HG03565 (cell line): ENCODE measurements around the gene BRD8.
"Not testable (repeated sequence)": the region's sequence is repeated elsewhere in the genome, so short reads cannot be mapped to it uniquely, and the experiment has no call there.

Experiments used
- ATAC-seq: cut with Tn5 transposase; IDR thresholded peaks from one replicate; pipeline ENCODE4 v1.9.1; 2021; ENCODE audit warnings: mild to moderate bottlenecking, moderate library complexity; ENCODE audit not compliant: unreplicated experiment

Gene BRD8

DNA sequence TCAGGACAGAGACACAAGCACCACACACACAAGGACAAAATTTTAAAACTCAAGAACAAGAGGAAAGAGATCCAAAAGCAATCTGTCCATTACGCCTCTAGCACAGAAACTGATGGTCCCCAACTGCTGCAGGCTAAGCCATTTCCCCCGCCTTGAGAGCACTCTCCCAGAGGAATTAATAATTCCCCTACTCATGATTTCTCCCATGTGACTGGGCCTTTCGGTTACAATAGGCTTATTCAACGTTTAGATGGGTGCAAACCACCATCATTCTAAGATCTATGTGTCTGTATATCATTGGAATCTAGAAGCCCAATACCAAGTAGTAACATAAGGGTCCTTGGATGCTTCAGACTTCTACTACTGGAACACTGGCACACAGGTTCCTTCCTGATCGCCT is 18.8 kb downstream of the BRD8 start:
- ATAC-seq: no peak

DNA sequence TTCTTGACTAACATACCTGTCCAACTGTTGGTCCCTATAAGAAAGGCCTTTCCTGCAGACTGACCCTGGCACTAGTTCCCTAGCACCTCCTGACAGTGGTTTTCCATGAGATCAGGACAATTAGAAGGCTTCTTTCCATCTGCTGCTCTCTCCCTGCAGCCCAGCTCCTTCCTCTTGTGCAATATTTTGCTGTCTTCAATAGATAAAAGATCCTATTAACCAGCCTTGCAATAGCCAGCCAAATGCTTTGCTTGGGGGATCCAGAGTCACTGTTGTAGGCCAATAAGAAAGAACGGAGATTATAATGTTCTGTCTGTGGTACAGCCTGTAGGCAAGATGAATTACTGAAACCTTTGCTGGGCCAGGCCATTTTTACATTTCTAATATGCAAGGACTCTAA is 20.8 kb downstream of the BRD8 start:
- no peak for ATAC-seq

DNA sequence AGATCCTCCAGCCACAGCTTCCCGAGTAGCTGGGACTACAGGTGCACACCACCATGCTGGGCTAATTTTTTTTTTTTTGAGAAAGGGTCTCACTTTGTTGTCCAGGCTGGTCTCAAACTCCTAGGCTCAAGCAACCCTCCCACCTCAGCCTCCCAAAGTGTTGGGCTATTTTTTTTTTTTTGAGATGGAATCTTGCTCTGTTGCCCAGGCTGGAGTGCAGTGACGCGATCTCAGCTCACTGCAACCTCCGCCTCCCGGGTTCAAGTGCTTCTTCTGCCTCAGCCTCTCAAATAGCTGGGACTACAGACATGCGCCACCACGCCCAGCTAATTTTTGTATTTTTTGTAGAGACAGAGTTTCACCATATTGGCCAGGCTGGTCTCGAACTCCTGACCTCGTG is 22.5 kb downstream of the BRD8 start:
- not testable (repeated sequence) for ATAC-seq

DNA sequence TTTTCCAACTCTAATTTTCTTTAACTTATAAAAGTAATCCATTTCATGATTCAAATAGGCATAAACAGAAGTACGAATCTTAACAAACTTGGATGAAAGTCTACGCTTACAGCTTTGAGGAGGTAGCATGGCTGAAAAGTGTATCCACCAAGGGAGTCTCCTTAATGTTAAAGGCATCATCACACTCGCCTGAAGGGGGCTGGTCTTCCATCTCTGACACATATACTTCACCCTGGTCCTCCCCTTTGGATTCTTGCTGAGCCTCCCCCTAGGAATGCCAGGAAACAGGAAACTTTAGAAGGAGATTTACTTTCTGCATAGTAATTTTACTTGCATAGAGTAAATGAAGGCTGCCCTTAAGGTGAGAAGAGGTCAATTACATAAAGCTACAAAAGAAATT is 28.9 kb downstream of the BRD8 start:
- no peak for ATAC-seq

DNA sequence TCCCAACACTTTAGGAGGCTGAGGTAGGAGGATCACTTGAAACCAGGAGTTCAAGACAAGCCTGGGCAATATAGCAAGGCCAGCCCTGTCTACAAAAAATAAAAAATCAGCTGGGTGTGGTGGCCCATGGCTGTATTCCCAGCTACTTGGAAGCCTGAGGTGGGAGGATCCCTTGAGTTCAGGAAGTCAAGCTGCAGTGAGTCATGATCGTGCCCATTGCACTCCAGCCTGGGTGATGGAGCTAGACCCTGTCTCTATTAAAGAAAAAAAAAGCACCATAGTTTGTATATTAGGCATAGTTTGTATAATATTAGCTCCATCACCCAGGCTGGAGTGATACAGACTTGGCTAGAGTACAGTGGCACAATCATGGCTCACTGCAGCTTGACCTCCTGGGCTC is 29.6 kb downstream of the BRD8 start:
- ATAC-seq: no peak

DNA sequence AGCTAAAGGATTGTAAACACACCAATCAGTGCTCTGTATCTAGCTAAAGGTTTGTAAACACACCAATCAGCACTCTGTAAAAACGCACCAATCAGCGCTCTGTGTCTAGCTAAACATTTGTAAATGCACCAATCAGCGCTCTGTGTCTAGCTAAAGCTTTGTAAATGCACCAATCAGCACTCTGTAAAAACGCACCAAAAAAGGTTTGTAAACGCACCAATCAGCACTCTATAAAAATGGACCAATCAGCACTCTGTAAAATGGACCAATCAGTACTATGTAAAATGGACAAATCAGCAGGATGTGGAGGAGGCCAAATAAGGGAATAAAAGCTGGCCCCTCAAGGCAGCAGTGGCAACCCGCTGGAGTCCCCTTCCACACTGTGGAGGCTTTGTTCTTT is 34.9 kb downstream of the BRD8 start:
- not testable (repeated sequence) for ATAC-seq

DNA sequence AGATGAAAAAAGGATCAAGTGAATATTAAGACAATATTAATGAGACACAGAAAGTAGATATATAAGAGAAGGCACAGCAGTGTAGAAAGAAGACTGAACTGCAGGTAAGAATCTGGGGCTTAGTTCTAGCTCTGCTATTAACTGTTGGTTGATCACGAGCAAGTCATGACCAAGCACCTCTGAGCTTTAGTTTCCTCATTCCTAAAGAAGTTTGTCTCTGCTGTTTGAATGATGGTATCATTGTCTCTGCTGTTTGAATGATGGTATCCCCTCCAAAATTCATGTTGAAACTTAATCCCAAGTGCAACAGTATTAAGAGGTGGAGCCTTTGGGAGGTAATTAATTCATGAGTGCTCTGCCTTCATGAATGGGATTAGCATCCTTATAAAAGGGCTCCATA is 36.7 kb downstream of the BRD8 start:
- no peak for ATAC-seq

DNA sequence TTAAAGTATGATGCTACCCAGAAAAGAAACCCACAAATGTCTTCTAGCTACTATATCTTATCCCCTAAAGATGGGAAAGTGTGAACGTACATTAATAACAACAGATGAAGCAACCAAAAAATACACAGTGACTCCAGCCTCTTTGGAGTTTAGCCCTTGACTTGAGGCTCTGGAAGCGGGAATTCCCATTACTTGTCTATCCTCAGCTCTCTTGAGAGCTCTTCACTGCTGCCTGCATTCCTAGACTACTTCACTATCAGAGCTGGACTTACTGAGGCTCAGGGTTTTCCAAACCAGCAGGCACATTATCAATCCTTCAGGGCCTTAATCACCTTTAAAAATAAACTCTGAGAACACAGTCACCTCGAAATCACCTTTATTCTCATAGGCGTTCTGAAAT is 38.2 kb downstream of the BRD8 start:
- ATAC-seq: no peak

DNA sequence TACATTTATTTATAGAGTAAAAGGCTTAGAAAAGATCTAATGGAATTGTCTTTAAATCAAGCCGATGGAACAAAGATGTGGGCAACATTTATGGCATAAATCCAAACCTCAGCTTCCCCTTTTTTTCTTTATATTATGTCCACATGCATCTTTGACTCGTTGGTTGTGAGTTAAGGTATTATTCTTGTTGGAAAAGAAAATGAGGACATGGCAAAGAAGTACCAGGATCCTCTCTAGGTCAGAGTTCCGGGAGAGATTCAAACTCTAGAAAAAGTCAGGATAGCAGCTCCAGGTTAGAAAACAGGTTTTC is 38.7 kb downstream of the BRD8 start:
- no peak for ATAC-seq

DNA sequence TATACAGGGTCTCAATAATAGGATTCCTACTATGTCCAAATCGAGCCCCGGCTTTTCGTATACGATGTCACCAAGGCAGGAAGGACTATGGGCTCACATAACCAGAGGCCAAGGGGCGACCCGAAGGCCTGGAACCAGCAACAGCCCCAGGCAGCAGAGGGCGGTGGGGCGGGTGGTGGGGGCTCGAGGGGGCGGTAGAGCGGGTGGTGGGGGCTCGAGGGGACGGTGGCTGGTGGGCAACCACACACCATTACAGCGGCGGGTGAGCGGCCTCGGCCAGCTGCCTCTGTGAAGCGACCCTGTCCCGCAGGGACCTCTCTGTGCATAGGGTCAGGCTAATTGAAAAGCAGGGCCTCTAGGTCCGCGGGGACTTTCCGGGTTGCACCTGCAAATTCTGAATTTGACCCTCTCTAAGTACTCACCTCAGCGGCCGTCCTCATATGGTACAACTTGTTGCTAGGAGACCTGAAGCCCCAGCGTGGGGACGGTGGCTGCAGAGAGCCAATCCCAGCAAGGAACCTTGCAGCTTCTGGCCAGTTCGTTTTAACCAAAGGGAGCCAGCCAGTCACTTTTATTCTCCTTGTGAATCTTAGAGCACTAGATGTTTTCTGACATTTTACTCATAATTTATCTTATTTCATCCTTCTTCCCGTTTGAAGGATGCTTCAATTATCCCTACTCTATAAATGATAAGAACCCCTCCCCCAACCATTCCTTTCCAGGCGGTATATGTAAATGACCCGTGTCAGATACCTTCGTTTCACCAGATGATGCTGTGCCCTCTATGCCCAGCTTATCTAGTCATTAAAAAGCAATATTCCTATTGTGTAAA is 39.3 kb downstream of the BRD8 start, which contains the start of gene NME5:
Gene NME5, minus strand, starts transcription at position 480 of the 832 bp plus-strand sequence. CDS start 648 bp downstream, outside the sequence.
- no peak for ATAC-seq

DNA sequence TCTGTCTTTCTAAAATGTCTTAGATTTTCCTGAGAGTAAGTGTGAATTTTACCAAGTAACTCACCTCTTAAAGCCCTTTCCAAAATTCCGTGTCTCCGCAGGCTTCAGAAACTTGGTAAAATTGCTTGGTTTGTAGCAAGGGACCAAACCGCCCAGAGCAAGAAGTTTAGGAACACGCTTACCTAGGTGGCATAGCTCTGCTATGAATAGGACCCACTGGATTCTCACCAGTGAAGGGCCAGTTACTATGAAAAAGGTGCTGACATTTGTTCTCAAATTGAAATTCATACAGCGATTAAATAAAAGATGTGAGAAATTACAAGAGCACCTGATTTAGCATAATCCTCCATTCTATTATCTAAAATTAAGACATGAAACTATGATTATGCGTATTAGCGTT is 45.9 kb downstream of the BRD8 start:
- ATAC-seq: no peak

DNA sequence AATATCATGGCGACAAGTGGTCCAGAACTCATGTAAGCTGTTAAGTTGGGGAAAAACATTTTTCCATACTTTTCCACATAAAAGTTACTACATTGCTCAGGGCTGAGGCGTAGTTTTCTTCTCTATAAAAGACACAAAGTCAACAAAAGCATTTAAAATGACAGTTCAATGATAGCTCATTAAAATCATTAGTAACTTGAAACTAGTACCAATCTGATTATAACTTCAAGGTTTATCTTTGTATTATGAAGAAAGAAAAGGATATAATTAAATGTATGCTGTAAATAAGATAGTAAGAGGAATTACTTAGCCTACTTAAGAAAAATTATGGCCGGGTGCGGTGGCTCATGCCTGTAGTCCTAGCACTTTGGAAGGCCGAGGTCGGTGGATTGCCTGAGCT is 49.1 kb downstream of the BRD8 start:
- ATAC-seq: no peak

DNA sequence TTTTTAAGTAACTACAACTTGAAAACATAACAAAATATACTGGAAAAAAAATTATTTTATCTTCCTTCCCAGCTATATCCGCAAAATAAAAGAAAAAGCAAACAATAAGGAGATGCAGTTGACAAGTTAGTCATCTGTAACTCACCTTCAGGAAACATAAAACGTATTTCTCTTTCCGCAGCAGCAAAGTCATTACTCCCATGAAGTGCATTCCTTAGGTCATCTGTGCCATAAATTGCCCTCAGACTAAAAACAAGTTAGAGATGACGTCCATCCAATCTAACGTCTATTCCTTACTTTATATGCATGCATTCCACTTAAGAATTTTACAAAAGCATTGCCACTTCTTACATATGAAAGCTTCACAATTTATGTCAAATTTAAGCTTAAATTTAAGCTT is 50.1 kb downstream of the BRD8 start:
- ATAC-seq: no peak

DNA sequence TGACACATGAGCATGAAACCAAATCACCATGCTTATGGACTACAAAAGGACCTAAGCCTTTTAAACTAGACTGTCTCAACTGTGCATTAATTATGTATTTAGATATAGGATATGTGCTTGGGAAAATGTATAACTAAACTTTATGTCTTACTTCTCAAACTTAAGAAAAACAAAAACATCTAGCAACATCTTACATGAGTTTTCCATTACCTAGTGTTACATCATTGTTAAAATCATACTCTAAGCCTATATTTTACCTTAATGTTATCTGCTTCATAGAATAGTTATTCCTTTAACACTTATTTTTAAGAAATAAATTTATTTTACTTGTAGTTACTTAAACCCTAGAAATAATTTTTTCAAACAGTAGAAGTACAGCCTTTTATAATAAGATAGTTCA is 63.2 kb downstream of the BRD8 start:
- no peak for ATAC-seq

DNA sequence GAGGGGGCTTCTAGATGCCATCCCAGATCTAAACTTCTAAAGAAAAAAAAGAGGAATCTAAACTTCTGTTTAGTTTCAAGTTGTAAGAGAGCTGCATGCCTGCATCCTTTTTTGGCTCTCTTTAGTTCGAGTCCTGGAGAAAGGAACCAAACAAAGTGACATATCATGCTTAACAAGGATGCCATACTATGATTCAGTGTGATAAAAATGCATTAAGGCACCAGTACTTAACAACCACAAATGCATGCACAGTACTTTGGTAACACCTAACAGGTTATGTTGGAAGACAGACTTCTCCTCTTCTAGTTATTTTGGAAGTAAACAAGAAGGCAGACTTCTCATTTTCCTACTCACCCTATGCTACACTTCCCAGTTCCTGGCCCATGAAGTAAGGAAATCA is 66.5 kb downstream of the BRD8 start:
- ATAC-seq: no peak

DNA sequence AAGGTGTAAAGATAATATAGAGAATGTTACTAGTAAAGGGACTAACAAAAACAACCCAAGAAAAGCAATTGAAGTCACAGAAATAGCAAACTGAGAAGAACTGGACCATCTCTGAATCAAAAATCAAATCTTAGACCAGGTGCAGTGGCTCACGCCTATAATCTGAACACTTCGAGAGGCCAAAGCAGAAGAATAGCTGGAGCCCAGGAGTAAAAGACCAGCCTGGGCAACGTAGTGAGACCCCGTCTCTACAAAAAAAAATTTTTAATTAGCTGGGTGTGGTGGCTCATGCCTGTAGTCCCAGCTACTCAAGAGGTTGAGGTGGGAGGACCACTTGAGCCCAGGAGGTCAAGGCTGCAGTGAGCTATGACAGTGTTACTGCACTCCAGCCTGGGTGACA is 67.2 kb downstream of the BRD8 start:
- no peak for ATAC-seq

DNA sequence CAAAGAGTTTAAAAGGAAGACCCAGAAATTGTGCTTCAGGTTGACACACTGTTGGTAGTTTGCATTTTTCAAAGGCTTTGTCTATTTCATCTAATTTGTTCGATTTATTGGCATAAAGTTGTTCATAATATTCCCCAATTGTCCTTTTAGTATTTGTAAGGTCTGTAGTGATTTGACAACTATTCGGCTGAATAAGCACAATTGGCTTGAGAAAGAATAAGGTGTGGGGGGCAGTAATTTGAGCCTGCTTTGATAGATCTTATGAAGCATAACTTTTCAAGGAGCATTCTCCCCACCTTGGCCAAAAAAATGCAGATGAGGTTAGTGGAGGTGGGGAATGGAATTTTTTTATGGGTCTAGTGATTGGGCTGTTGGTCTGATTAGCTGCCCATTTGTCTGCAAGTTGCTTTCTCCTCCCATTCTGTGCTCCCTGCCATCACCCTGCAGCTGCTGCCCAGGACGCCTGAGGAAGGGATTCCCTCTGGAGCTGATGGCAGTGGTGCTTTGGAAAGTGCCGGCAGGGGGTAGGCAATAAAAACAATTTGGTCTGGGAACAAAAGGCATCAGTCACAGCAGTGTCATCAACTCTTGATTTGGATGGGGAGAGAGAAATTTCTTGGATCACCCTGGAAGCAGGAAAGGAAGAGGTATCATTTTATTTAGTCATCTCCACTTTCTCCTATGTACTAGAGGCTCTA is 68.0 kb downstream of the BRD8 start:
- no peak for ATAC-seq

DNA sequence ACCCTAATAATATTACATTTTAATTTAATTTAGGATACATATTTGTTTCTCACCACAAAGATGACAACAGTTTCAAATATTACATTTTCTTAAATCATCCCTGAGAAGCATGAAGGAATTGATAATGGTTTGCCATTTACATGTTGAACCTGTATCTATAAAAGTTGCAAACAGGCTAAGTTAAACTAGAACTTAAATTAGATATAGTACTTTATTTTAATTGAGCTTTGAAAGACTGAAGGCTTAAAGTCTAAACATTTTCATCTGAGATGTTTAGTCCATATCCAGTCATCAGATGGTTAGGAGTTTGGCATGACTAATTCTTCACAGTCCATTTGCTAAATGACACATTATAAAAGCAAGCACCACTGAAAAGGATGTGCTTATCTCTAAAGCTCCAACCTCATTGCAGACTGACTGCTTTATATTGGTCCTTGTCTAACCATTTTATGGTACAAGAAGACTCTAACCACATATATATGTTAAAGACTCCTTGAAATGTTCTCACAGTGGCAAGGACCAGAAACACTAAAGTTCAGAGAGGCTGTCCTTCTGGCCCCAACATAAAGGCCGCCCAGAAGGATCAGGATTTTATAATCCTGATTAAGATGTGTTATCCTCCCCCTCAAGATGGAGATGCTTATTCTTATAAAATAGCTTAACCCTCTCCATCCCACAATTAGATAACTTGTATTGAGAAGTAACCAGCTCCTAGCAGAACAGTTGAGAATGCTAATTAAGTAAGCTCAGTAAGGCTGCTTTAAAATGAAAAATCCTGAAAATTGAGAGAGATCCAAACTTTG is 68.8 kb downstream of the BRD8 start:
- no peak for ATAC-seq

DNA sequence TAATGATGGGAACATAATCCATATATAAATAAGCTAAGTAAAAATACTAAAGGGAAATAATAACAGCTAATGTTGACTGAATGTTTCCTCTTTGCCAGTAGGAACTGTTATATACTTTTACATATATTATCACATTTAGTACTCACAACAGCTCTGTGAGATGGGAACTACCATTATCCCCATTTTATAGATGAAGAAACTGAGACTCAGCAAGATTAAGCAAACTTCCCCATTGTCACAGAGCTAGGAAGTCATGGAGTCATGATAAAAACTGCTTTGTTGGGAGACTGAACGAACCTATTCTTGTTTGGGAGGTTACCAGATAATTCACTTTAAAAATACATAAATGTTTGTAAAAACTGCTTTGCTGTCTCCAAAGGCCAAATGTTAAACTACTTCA is 71.2 kb downstream of the BRD8 start:
- no peak for ATAC-seq

DNA sequence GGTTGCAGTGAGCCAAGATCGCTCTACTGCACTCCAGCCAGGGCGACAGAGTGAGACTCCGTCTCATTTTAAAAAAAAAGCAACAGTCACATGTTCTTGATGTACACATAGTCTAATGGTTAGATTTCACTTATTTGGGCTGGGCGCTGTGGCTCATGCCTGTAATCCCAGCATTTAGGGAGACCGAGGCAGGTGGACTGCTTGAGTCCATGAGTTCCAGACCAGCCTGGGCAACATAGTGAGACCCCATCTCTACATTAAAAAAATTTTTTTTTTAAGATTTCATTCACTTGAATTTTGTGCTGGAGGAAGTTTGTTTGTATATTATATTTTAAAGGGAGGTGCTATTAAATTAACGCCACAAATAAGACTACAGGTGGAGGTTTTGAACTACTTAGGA is 72.7 kb downstream of the BRD8 start:
- ATAC-seq: no peak

DNA sequence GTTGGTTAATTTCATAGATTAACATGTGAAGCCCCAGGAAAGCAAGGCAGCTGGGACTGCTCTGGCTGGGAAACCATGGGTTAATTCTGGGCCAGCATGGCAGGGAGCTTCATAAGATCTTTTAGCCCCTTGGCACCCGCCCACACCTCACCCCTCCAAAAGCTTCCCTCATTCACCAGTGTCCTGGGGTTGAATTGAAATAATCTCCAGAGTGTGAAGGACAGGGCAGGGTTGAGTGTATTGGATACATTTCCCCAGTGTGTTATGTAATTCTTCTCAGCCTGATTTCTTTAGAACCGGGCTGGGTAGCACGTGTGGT is 75.2 kb downstream of the BRD8 start:
- ATAC-seq: no peak
